BE2C (cell line): ENCODE measurements around the gene OTUD7B. TPM values are rescaled to one million over a fixed set of nuclear protein-coding genes. Genes with fewer than 3 reads are reported as not detected.
"Not testable (repeated sequence)": the region's sequence is repeated elsewhere in the genome, so short reads cannot be mapped to it uniquely, and the experiment has no call there.

Source experiments
- DNase-seq: peaks from one replicate; pipeline ENCODE4 v3.0.0-alpha.2; 2020
- H3K27me3 ChIP-seq: fragments of 250-450 bp; sonication (Bioruptor Pico); 2 replicates; pipeline ENCODE4 v1.5.1; 2020; ENCODE audit warnings: mild to moderate bottlenecking
- H3K36me3 ChIP-seq: fragments of 250-450 bp; sonication (Bioruptor Pico); 2 replicates; pipeline ENCODE4 v1.5.1; 2020; ENCODE audit warnings: mild to moderate bottlenecking
- H3K4me1 ChIP-seq: fragments of 250-450 bp; sonication (Bioruptor Pico); 2 replicates; pipeline ENCODE4 v1.5.1; 2020
- H3K4me3 ChIP-seq: 2 replicates; pipeline ENCODE4 v1.5.1; 2011; ENCODE audit warnings: low read depth, low read length
- H3K9me3 ChIP-seq: fragments of 250-450 bp; sonication (Bioruptor Pico); 2 replicates; pipeline ENCODE4 v1.5.1; 2020
- polyA plus RNA-seq: library from polyadenylated mRNA; unstranded; fragments of >200 nt; gene quantifications from one replicate; pipeline ENCODE4 v1.2.1, GENCODE V29; 2012; ENCODE audit warnings: low read depth, missing spikeins; ENCODE audit not compliant: insufficient read length, insufficient read depth
- TF ChIP-seq, protein P1 (sequence below): IDR thresholded peaks from 2 replicates; pipeline ENCODE4 v1.5.1; 2012; ENCODE audit warnings: mild to moderate bottlenecking, low read depth, low read length

The OTUD7B gene
- 4.1 TPM for polyA plus RNA-seq

DNA sequence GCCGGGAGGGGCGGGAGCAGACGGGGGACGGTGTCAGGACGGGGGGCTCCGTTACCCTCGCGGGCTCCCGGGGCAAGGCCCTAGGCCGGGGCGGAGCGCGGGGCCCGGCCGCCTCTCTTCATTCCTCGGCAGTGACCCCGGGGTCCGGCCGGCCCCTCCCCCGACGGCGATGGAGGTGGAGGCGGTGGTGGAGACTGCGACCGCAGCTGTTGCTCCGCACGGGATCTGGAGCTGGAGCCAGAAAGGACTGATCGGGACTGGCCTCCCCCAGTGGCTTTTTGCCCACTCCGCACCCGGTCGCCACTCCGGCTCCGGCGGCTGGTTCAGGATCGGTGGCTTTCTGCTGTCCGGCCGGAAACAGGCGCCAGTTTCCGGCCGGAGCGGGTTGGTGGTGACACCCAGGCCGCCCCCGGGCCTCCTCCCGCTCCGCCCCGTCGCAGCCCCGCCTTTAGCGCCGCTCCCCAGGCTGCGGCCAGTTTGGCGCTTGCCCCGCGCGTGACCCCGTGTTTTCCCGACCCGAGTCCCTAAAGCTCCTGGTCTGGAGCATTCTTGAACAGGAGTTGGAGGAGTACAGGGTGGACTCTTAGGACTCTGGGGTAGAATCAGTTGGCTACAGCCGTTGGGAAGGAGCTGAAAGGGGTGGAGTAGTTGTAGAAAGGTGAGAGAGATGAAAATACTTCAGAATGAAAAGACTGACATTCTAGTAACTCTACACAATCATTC, at the start of gene OTUD7B:
TSS of gene OTUD7B (minus strand) at position 334 of the 723 bp plus-strand sequence. CDS start 33,216 bp downstream, outside the sequence.
- Histone ChIP-seq H3K36me3 (peaks cover 3% of the 10 kb centered on the region), H3K4me1 (no peaks in the 10 kb centered on the region), H3K4me3 (peak within 1 kb of the TSS; percentile 98), H3K9me3 (no peaks in the 10 kb centered on the region), H3K27me3 (no peaks in the 10 kb centered on the region)
- TF ChIP-seq, protein P1, sequence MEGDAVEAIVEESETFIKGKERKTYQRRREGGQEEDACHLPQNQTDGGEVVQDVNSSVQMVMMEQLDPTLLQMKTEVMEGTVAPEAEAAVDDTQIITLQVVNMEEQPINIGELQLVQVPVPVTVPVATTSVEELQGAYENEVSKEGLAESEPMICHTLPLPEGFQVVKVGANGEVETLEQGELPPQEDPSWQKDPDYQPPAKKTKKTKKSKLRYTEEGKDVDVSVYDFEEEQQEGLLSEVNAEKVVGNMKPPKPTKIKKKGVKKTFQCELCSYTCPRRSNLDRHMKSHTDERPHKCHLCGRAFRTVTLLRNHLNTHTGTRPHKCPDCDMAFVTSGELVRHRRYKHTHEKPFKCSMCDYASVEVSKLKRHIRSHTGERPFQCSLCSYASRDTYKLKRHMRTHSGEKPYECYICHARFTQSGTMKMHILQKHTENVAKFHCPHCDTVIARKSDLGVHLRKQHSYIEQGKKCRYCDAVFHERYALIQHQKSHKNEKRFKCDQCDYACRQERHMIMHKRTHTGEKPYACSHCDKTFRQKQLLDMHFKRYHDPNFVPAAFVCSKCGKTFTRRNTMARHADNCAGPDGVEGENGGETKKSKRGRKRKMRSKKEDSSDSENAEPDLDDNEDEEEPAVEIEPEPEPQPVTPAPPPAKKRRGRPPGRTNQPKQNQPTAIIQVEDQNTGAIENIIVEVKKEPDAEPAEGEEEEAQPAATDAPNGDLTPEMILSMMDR, result no peak
- DNase-seq, result peak; percentile 91

DNA sequence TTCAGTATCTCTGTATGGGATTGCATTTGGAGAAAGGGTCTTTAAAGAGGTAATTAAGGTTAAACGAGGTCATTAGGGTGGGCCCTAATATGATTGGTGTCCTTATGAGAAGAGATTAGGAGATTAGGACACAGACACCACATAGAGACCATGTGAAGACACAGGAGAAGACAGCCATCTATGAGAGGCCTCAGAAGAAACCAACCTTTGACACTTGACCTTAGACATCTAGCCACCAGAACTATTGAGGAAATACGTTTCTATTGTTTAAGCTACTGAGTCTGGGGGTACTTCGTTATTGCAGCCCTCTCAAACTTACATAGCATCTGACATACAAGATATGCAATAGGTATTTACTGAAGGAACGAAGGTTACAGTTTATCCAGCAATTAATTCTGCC, 49.7 kb upstream of the OTUD7B start:
- DNase-seq, result no peak
- Histone ChIP-seq H3K4me1 (no peaks in the 10 kb centered on the region), H3K36me3 (no peaks in the 10 kb centered on the region), H3K4me3 (no peak overlapping the region), H3K27me3 (no peaks in the 10 kb centered on the region), H3K9me3 (no peaks in the 10 kb centered on the region)
- TF ChIP-seq, protein P1, result no peak

DNA sequence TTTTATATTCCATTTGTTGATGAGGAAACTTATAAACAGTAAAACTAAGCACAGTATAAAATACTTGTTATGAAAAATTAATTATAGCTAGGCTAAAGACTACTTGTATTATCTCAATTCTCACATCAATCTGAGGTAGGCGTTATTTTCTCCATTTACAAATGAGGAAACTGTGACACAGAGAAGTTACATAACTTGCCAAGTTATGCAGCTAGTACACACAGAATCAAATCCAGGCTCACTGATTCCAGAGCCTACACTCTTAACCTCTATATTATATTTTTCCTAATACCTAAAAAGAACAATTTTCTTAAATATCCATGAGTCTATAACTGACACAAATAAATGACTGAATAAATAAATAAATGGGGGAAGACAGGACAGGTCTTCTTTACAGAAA, 45.9 kb upstream of the OTUD7B start:
- TF ChIP-seq, protein P1, result no peak
- Histone ChIP-seq H3K9me3 (no peaks in the 10 kb centered on the region), H3K36me3 (no peaks in the 10 kb centered on the region), H3K4me3 (no peak overlapping the region), H3K27me3 (no peaks in the 10 kb centered on the region), H3K4me1 (no peaks in the 10 kb centered on the region)
- DNase-seq, result no peak

DNA sequence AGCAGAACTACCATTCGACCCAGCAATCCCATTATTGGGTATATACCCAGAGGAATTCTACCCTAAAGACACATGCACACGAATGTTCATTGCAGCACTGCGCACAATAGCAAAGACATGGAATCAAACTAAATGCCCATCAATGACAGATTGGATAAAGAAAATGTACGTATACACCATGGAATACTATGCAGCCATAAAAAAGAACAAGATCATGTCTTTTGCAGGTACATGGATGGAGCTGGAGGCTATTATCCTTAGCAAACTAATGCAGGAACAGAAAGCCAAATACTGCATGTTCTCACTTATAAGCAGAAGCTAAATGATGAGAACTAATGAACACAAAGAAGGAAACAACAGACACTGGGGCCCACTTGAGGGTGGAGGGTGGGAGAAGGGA, 45.0 kb upstream of the OTUD7B start:
- not testable (repeated sequence) for H3K36me3 ChIP-seq, H3K27me3 ChIP-seq, DNase-seq, H3K4me1 ChIP-seq, H3K9me3 ChIP-seq, H3K4me3 ChIP-seq

DNA sequence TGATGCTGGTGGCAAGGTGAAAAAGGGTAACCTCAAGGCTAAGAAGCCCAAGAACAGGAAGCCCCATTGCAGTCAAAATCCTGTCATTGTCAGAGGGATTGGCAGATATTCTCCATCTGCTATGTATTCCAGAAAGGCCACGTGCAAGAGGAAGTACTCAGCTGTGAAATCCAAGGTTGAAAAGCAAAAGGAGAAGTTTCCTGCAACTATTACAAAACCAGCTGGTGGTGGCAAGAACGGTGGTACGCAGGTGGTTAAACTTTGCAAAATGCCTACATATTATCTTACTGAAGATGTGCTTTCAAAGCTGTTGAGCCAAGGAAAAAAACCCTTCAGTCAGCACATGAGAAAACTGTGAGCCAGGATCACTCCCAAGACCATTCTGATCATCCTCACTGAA, 43.4 kb upstream of the OTUD7B start:
- TF ChIP-seq, protein P1, result no peak
- H3K36me3 ChIP-seq, result no peaks in the 10 kb centered on the region
- no peak overlapping the region for H3K4me3 ChIP-seq
- no peaks in the 10 kb centered on the region for H3K9me3 ChIP-seq
- no peak for DNase-seq
- H3K27me3 ChIP-seq, result no peaks in the 10 kb centered on the region
- no peaks in the 10 kb centered on the region for H3K4me1 ChIP-seq

DNA sequence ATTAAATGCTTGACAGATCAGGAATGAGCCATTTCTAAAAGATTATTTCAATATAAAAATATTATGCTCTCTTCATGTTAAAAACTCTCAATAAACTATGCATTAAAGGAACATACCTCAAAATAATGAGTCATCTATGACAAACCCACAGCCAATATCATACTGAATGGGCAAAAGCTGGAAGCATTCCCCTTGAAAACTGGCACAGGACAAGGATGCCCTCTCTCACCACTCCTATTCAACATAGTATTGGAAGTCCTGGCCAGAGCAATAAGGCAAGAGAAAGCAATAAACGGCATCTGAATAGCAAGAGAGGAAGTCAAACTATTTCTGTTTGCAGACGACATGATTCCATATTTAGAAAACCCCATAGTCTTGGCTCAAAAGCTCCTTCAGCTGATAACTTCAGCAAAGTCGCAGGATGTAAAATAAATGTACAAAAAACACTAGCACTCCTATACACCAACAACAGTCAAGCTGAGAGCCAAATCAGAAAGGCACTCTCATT, 41.4 kb upstream of the OTUD7B start:
- not testable (repeated sequence) for H3K4me3 ChIP-seq, H3K9me3 ChIP-seq, DNase-seq, H3K4me1 ChIP-seq, H3K27me3 ChIP-seq, H3K36me3 ChIP-seq

DNA sequence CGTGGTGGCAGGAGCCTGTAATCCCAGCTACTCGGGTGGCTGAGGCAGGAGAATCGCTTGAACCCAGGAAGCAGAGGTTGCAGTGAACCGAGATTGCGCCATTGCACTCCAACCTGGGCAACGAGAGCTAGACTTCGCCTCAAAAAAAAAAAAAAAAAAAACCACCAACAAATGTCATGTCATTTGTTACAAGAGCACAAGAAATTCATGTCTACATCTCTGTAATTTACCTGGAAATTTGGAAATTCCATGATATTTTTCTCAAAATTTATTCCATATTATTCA, 40.5 kb upstream of the OTUD7B start:
- Histone ChIP-seq H3K4me3 (no peak overlapping the region), H3K4me1 (no peaks in the 10 kb centered on the region), H3K9me3 (no peaks in the 10 kb centered on the region), H3K27me3 (no peaks in the 10 kb centered on the region), H3K36me3 (no peaks in the 10 kb centered on the region)
- DNase-seq, result no peak
- TF ChIP-seq, protein P1, result no peak
